ENCODE measurements around the gene DNAJC7. TPM values are rescaled to one million over a fixed set of nuclear protein-coding genes. Genes with fewer than 3 reads are reported as not detected.
A peak's percentile ranks its signal among the peaks of the same experiment; 100 is the strongest.

DNAJC7 gene
- total RNA-seq, 4 donors from 2014 or later: 48.8 to 85.5 (median 63.7) TPM

GRCh38 chr17:42053731-42054500 is 36.7 kb upstream of the DNAJC7 start:
- no peak for DNase-seq (ENCODE audit: low spot score in 2 of 2)
- TF ChIP-seq CTCF (IDR thresholded peaks at IDR 0.05) (no peak), POLR2A (IDR thresholded peaks at IDR 0.05) (no peak)
- no peak overlapping the region for H3K4me3 ChIP-seq (ENCODE audit: low read depth, poor library complexity, severe bottlenecking)
- WGBS, 2 donors: 26 to 32% methylated on average over 12 of the region's 12 CpGs
- intact Hi-C loops (cut with DNase I; ENCODE audit: low total_unique reads): no loop called here

DNA sequence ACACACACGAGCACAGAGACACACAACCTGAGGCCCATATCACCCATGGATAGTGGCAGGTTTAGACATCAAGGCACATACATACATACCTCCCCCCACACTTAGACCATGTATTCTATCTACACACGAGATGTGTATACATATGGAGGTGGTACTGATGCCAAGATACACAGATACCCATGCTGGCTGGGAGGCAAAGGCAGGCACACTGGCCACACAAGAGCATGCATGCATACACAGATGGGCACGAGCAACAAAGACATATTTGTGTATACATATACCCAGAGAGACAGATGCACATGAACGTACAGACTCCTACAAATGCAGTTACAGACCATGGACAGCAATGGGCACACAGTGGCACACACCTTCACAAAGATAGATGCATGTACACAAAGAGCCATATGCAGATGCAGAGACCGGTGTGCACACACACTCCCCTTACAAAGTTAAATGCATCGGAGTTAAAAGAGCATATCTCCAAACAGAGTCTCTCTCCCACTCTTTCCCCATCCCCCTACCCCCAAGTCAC is 35.2 kb upstream of the DNAJC7 start:
- TF ChIP-seq CTCF (IDR thresholded peaks at IDR 0.05) (no peak), POLR2A (IDR thresholded peaks at IDR 0.05) (no peak)
- intact Hi-C loops (cut with DNase I; ENCODE audit: low total_unique reads): no loop called here
- 78 to 87% methylated on average over 6 of the region's 6 CpGs for WGBS, 2 donors

GRCh38 chr17:42051645-42052044 is 34.4 kb upstream of the DNAJC7 start:
- TF ChIP-seq POLR2A (IDR thresholded peaks at IDR 0.05): no peak
- TF ChIP-seq CTCF (IDR thresholded peaks at IDR 0.05): no peak
- H3K4me3 ChIP-seq (ENCODE audit: low read depth, poor library complexity, severe bottlenecking): no peak overlapping the region
- intact Hi-C loops (cut with DNase I; ENCODE audit: low total_unique reads): no loop called here
- no peak for DNase-seq (ENCODE audit: low spot score in 2 of 2)
- WGBS, 2 donors: 88 to 90% methylated on average over 3 to 7 of the region's 7 CpGs

More for the DNA sequence above, 35.2 kb upstream of the DNAJC7 start:
- no peak for DNase-seq (ENCODE audit: low spot score in 2 of 2)
- H3K4me3 ChIP-seq (ENCODE audit: low read depth, poor library complexity, severe bottlenecking): no peak overlapping the region

- TF ChIP-seq CTCF (IDR thresholded peaks at IDR 0.05) (no peak), POLR2A (IDR thresholded peaks at IDR 0.05) (no peak)
- WGBS, 2 donors: 55% methylated on average over 8 of the region's 8 CpGs
- intact Hi-C loops (cut with DNase I; ENCODE audit: low total_unique reads): no loop called here
- peak overlapping the region; percentile 32 for H3K4me3 ChIP-seq (ENCODE audit: low read depth, poor library complexity, severe bottlenecking)
- no peak for DNase-seq (ENCODE audit: low spot score in 2 of 2)
Observed at GRCh38 chr17:42051013-42051400, 33.8 kb upstream of the DNAJC7 start.

- DNase-seq (ENCODE audit: low spot score in 2 of 2): peak; percentile 22 to 90
- intact Hi-C loops (cut with DNase I; ENCODE audit: low total_unique reads): no loop called here
- 1 to 7% methylated on average over 6 to 23 of the region's 65 CpGs for WGBS, 2 donors
- no peak for TF ChIP-seq CTCF (IDR thresholded peaks at IDR 0.05)
- TF ChIP-seq POLR2A (IDR thresholded peaks at IDR 0.05): no peak
- H3K4me3 ChIP-seq (ENCODE audit: low read depth, poor library complexity, severe bottlenecking): peak within 1 kb of the TSS; percentile 32
Observed at GRCh38 chr17:42050393-42051012, 33.3 kb upstream of the DNAJC7 start, which contains the start of gene C17orf113. Gene C17orf113 (minus strand): TSS chr17:42050601. CDS start chr17:42043376, 7,225 bp downstream.

Data from lower leg skin (tissue), 4 donors.